Activated CD4-positive, alpha-beta T cell treated with anti-CD3 and anti-CD28 coated beads, Interleukin-2, amount 50 U/mL, for 4 hours (primary cell): ENCODE measurements around the gene ANKS1A.
"Not testable (repeated sequence)": the region's sequence is repeated elsewhere in the genome, so short reads cannot be mapped to it uniquely, and the experiment has no call there.

Experiments used
- DNase-seq, 2 experiments: peaks; one replicate each; pipeline ENCODE4 v3.0.0-alpha.2; 2020

ANKS1A gene

GRCh38 chr6:34961082-34961481, 72.0 kb downstream of the ANKS1A start:
- no peak for DNase-seq

DNA sequence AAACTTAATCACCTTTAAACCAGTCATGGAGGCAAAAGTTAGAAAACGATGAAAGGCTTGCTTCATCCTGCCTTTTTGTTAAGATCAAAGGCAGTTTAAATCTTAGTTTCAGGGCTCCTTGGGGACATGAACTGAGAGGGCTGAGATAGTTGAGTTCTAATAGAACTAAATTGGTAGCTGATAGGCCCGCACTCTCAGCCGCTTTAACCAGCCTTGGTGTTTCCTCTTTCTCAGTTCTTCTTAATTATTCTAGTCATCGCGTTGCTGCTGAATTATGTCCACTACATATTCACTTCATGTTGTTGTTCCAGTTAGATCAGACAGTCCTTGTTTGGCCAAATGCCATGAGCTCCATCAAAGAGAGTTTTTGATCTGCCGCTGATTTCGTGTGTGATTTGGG, 72.5 kb downstream of the ANKS1A start:
- no peak for DNase-seq

GRCh38 chr6:34964564-34964963, 75.5 kb downstream of the ANKS1A start:
- DNase-seq: no peak

DNA sequence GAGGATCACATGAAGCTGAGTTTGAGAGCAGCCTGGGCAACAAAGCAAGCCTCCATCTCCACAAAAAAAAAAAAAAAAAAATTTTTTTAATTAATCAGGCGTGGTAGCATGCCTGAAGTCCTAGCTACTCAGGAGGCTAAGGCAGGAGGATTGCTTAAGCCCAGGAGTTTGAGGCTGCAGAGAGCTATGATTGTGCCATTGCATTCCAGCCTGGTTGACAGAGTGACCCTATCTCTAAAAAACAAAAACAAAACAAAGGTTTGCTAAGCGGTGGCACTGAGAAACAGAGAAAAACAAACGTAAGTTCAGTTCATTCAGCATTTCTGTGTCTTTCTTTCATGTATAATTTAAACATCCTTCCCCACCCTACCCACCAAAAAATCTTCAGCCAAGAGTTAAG, 78.4 kb downstream of the ANKS1A start:
- no peak for DNase-seq

- DNase-seq: no peak
Measured at GRCh38 chr6:34969662-34970265, 80.7 kb downstream of the ANKS1A start.

GRCh38 chr6:34970488-34970887, 81.4 kb downstream of the ANKS1A start:
- no peak for DNase-seq

DNA sequence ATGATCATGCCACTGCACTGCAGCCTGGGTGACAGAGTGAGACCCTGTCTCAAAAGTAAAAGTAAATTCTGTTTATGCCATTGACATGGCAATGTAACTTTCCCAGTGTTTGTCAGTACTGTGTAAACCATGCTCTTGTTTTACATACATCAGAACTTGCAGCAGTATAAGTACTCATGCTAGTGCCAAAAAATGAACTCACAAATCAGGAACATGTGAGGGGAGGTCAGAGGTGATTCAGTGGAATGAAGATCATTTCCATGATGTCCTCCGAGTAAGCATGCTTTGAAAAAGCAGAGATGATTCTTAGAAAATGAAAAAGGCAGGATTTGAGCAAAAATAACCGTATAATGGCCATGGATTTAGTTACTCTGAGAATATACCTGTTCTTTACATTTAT, 81.9 kb downstream of the ANKS1A start:
- no peak for DNase-seq

DNA sequence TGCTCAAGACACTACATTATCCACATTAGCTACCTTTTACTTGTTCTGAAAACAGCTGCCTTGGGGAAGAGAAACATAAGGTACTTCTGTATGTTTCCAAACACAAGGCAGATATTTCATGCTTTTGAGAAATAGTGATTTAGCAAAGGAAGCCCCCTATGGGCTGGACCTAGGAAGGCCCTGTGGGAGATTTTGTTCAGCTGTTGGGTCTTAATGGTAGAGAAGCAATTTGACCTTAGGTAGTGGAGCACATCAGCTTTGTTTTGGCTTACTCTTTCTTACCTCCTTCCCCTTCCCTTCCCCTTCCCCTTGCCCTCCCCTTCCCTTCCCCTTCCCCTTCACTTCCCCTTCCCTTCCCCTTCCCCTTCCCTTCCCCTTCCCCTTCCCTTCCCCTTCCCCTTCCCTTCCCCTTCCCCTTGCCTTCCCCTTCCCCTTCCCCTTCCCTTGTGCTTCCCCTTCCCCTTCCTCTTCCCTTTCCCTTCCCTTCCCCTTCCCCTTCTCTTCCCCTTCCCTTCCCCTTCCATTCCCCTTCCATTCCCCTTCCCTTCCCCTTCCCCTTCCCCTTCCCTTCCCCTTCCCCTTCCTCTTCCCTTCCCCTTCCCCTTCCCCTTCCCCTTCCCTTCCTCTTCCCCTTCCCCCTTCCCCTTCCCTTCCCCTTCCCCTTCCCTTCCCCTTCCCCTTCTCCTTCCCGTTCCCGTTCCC, 84.6 kb downstream of the ANKS1A start:
- no peak for DNase-seq

- no peak for DNase-seq
Measured at GRCh38 chr6:34974249-34974642, 85.2 kb downstream of the ANKS1A start.

- no peak for DNase-seq
Measured at GRCh38 chr6:34976239-34976638, 87.2 kb downstream of the ANKS1A start.

DNA sequence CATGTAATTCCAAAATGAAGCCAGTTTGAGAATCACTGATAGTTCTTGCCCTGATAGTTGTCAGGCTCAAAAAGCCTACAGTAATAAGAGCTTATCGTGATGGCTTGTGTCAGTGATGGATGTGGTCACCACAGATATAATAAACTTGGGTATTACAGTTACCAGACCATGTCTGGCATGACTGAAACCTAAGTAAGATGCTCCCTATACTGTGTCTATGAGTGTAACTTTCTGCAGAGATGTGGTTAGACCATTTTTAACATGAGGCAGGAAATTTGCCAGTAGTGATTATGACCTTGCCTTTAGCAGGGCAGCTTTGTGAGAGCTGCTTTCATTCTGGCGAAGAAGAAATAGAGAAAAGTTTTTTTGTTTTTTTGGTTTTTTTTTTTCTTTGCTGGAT, 90.2 kb downstream of the ANKS1A start:
- no peak for DNase-seq

GRCh38 chr6:34979994-34980393, 90.9 kb downstream of the ANKS1A start:
- DNase-seq: no peak

- no peak for DNase-seq
Measured at GRCh38 chr6:34981366-34981765, 92.3 kb downstream of the ANKS1A start.

DNA sequence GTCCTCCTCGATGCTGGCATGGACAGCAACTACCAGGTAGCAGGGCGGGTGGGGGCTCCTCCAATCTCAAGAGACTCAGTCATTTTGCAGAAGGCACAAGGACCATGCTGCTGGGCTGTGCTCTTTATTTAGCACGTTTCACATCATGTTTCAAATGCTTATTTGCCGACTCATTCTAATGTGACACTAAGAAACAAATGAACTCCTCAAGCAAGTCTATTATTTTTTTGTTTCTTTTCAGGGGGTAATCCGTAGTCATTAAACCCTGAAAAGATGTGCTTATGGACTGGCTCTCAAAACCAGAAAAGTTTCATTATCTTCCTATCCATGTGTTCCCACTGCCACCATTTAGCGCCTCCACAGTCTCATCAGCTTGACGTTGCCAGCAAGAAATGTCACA, 92.9 kb downstream of the ANKS1A start:
- DNase-seq: no peak

DNA sequence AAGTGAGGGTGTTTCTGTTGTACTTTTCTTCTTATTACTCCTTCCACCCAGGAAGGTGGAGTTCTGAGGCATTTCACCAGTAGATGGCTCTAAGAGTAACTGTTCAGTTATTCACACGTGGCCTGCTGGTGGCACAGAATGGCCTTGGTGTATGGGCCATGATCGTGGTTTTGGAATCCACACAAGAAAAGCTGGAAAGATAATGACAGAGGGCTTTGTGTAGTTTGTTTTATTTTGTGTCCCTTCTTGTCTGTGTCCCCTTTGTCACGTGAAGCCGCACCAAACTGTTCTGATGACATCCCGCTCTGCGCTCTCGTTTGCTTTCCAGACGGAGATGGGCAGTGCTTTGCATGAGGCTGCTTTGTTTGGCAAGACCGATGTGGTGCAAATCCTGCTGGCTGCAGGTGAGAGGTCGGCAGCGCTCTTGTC, 93.4 kb downstream of the ANKS1A start:
- no peak for DNase-seq

GRCh38 chr6:34984416-34984815, 95.4 kb downstream of the ANKS1A start:
- no peak for DNase-seq

- no peak for DNase-seq
Measured at GRCh38 chr6:34985236-34985635, 96.2 kb downstream of the ANKS1A start.

- DNase-seq: peak; percentile 47 to 48
Measured at GRCh38 chr6:34986845-34987246, 97.8 kb downstream of the ANKS1A start.

DNA sequence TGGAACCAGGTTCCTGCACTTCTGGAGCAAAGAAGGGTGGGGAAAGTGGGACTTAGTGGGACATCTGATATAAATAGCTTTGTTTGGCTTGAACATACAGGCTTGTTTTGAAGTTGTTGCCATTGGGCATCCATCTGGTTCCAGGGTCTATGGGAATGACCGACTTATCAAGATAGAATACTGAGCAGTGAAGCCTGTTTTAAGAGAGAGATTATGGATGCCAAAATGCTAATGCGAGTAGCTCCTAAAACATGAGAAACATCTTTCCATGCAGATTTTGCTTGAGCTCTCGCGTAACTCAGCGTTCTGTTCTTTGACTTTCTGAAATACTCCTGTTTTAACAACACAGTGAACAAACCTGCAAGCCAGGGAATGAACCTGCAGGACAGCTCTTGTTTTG, 98.5 kb downstream of the ANKS1A start:
- no peak for DNase-seq

DNA sequence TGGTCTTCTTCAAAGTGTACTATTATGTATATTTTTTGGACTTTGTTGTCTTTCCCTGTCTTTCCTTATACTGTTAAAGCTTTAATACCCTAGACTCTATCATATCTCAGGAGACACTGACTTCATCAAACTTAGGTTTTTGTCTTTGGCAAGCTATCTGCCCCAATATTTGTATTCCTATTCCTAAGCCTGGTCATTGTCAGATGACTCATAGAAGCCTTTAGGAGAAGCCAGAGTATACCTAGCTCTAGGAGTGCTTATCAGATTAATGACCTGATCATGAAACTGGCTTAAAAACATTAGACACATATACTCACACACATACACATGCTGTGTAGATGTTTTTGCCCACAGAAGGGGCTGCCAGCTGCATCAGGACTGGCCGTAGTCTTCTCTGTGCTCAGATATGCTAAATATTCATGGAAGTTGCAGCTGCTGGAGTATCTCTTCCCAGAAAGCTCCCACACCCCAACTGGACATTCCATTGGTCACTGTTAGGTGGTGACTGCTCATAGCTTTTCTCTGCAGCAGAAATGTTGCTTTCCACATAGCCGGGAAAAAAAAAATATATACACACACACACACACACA, 102.0 kb downstream of the ANKS1A start:
- no peak for DNase-seq

DNA sequence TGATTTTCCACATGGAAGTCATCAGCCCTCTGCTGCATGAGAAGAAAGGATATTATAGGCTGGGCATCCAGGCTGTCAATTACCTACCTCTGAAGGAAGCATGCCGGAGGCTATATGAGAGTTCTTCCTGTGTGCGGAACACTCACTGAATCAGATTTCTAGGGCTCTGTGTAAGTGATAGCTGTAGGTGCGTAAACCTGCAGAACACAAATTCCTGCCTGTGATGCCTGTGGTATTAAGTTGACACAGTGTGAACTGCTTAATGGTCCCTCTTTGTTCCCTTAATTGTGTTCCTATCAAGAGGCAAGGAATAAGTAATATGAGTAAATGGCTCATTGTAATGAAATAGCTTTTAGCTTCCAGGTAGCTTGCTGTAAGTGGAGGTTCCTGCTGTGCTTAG, 103.3 kb downstream of the ANKS1A start:
- no peak for DNase-seq

DNA sequence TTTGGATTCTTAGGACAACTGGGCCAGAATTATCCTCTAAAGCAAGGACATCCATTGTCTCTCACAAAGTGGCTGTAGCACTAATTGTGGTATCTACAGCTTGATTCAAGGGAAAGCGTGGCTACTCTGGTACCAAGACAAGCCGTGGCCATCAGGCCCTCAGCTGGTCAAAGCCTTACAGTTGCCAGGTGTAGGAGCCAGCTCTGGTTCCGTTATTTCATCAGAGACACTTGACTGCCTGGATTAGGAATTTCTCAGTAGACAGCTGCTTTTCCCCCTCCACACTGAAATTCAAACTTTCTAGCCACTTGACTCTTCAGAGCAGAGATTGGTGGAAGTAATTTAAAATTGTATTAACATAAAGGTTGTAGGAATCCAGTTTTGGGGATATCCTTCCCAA, 104.2 kb downstream of the ANKS1A start:
- no peak for DNase-seq

DNA sequence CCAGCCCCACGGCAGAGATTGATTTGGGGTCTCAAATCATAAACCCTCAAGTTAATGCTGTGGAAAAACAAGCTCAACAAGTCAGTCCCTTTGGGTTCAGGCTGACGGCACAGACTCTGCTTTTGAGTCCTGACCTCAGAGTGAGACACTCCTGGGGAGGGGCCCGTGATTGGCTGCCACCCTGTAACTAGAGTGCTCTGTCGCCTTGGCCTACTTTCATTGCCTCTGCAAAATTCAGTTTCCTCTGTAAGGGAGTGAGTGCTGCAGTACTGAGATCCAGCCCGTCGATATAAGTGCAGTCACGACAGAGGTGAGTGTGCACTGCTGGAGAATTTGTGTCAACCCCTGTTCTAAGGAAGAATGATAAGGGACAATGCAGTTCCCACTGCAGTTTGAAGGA, 105.6 kb downstream of the ANKS1A start:
- no peak for DNase-seq

DNA sequence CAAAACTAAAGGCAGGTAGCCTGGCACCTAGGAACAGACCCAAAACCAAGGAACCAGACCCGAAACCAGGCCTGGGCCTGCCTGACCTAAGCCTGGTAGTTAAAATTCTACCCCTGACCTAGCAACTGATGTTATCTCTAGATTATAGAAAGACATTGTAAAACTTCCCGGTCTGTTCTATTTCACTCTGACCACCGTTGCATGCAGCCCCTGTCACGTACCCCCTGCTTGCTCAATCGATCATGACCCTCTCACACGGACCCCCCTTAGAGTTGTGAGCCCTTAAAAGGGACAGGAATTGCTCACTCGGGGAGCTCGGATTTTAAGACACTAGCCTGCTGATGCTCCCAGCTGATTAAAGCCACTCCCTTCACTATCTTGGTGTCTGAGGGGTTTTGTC, 109.4 kb downstream of the ANKS1A start:
- not testable (repeated sequence) for DNase-seq

- not testable (repeated sequence) for DNase-seq
Measured at GRCh38 chr6:34999153-34999552, 110.1 kb downstream of the ANKS1A start.
